AG10803 (cell line): ENCODE results near the gene FOXO6.

Experiments used
- DNase-seq: peaks from one replicate; pipeline ENCODE4 v3.0.0; 2010; ENCODE audit warnings: low read depth
- H3K4me3 ChIP-seq: 2 replicates; pipeline ENCODE4 v1.5.1; 2011; ENCODE audit warnings: mild to moderate bottlenecking, low read length, control low read depth
- TF ChIP-seq, protein P1 (sequence below): conservative IDR thresholded peaks from 2 replicates; pipeline ENCODE4 v1.5.1; 2011; ENCODE audit warnings: mild to moderate bottlenecking, low read length, control low read depth, inconsistent platforms

FOXO6 gene

DNA sequence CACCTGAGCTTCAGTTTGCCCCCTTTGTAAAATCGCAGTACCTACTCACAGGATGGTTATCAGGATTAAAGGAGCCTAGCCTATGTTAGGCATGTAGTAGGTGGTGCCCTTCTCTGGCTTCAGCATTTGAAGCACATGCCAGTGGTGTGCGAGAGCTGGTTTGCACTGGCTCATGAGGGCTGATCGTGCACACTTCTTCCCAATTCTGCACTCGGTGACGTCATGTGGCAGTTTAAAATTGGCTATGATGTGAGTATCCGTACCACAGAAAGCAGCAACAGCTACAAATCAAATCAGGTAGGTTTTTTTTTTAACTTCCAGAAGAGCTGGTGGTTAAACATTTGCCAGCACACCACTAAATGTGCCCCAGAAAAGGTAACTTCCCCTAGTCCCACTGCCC is 13.5 kb downstream of the FOXO6 start:
- TF ChIP-seq, protein P1, sequence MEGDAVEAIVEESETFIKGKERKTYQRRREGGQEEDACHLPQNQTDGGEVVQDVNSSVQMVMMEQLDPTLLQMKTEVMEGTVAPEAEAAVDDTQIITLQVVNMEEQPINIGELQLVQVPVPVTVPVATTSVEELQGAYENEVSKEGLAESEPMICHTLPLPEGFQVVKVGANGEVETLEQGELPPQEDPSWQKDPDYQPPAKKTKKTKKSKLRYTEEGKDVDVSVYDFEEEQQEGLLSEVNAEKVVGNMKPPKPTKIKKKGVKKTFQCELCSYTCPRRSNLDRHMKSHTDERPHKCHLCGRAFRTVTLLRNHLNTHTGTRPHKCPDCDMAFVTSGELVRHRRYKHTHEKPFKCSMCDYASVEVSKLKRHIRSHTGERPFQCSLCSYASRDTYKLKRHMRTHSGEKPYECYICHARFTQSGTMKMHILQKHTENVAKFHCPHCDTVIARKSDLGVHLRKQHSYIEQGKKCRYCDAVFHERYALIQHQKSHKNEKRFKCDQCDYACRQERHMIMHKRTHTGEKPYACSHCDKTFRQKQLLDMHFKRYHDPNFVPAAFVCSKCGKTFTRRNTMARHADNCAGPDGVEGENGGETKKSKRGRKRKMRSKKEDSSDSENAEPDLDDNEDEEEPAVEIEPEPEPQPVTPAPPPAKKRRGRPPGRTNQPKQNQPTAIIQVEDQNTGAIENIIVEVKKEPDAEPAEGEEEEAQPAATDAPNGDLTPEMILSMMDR: no peak
- no peak for DNase-seq
- H3K4me3 ChIP-seq: no peak overlapping the region

DNA sequence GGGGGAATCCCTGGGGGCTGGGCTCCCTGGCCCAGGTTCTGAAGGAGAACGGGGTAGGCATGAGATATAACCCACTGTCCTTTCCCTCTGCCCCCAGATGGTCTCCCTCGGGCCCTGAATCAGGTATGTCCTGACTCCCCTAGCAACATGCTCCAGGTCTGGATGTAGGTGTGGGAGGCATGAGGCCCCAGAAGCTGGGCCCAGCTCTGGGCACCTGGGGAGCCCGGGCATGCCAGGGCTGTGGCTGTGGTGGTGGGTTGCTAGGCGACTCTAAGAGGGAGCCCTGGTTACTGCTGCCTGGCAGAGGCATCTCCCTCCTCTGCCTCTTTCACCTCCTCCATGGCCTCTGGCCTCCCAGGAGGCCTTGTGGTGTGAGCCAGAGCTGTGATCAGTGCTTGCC is 16.2 kb downstream of the FOXO6 start:
- H3K4me3 ChIP-seq: no peak overlapping the region
- TF ChIP-seq, protein P1: no peak
- no peak for DNase-seq

DNA sequence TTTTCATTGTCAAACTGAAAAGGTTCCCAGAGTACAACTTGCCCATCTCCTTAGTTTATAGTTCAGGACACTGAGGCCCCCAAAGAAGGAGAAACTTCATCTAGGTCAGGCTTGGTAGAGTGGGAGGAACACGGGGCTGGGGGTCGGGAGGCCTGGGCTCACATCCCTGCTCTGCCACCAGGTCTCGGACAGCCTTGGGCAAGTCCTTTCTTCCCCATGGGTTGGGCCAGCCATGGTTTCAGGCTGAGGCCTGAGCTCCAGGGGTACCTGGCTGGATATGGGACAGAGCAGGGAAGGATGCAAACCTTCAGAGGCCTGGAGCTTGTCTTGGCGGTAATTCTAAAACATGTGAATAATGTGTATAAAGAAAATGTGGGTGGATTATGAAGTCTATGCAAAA is 17.0 kb downstream of the FOXO6 start:
- no peak overlapping the region for H3K4me3 ChIP-seq
- no peak for DNase-seq
- TF ChIP-seq, protein P1: no peak

DNA sequence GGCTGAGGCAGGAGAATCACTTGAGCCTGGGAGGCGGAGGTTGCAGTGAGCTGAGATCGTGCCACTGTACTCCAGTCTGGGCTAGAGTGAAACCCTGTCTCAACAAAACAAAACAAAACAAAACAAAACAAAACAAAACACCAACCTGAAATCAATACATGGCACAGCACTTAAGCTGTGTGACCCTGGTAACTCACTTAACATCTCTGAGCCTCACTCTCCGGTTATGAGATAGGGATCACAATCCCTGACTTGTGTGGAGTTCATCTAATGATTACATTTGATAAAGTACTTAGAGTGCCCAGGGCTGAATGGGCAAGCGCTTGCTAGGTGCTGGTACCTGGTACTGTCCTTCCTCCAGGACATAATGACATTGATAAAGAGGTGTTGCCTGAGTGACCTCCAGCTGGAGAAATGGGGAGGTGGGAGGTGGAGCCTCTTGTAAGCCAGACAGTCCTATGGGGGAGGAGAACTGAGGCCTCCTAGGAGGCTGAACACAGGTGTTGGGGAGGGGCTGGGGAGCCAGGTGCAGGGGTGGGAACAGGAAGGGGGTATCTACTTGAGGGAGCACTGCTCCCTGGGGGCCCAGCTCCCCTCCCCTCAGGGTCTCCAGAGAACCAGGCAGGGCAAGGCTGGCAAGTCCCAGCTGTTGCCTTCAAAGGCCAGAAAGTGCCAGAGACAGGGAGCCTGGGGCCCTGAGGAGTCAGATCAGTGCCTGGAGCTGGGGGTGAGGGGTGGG is 17.9 kb downstream of the FOXO6 start:
- no peak overlapping the region for H3K4me3 ChIP-seq
- TF ChIP-seq, protein P1: no peak
- no peak for DNase-seq

DNA sequence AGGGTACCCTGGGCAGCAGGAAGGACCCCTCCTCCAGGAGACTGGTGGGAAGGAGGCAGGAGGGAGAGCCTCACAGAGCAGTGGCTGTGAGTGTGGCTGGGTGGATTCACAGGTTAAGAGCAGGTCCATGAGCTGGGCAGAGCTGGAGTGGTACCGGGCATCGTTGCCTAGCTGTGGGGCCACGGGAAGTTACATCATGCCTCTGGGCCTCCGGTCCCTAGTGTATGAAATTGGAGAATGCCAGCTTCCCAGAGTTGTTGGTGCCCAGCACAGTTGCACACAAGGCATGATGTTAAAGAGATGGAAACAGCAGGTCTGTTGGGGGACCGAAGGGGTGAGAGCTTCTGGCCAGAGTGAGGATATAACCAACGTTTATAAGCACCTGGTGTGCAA is 18.5 kb downstream of the FOXO6 start:
- H3K4me3 ChIP-seq: no peak overlapping the region
- TF ChIP-seq, protein P1: no peak
- DNase-seq: no peak

DNA sequence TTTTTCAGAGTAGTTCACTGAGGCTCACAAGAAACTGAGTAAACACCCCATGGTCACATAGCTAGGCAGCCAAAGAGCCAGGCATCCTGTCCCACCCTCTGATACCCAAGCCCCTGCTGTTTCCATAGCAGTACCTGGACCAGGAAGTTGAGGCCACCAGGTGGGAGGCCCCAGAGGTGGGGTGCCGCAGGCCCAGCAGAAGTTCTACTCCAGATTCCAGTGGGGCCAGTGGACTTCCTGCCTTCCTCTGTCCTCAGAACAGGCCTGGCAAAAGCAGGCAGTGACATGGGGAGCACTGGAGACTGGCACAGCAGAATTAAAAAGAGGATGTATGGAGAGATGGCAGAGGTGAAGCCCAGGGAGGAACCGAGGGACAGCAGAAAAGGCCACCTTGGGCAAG is 19.0 kb downstream of the FOXO6 start:
- TF ChIP-seq, protein P1: no peak
- no peak for DNase-seq
- no peak overlapping the region for H3K4me3 ChIP-seq

DNA sequence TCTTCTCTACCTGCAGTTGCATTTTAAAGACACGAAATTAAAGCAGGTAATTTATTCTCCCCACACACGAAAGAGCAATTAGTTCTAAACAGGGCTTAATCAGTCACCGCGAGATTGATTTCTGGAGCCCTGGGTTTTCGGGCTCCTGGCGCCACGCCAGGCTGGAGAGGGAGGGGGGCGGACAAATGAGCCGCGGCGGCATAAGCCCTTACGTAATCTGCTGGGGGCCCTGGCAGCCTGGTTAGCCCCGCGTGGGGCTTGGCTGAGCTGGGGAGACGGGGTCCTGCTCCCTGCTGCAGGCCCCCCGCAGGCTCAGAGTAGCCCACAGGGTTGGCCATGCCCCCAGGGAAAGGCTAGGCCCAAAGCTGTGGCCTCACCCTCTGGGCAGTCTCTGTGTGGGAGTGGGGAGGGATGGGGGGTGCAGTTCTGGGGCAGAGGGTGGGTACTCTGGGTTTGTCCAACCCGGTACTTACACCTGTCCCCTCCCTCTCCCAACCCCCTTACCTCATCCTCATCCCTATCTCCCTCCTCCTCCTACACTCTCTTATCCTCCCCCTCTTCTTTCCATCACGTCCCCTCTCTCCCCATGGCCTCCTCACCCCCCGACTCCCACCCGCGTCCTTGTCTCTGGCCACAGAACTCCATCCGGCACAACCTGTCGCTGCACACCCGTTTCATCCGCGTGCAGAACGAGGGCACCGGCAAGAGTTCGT is 19.9 kb downstream of the FOXO6 start:
- DNase-seq: no peak
- peak overlapping the region; percentile 59 for H3K4me3 ChIP-seq
- TF ChIP-seq, protein P1: no peak
